ENCODE data around the gene ODC1. TPM values are rescaled to one million over a fixed set of nuclear protein-coding genes. Genes with fewer than 3 reads are reported as not detected.

ODC1 gene
- total RNA-seq, 6 donors from 2014 or later, result 3.1 to 223 (median 46.0) TPM

- no peak overlapping the region for H3K27ac ChIP-seq
- no peaks in the 10 kb centered on the region for H3K27me3 ChIP-seq
- peaks cover 0 to 1% (median 0%) of the 10 kb centered on the region in 4 donors for H3K4me1 ChIP-seq
- ATAC-seq (ENCODE audit: low FRiP score in 2 of 2), result no peak
- peak in 1 of 2 donors; percentile 84 for DNase-seq
- TF ChIP-seq, protein P1, sequence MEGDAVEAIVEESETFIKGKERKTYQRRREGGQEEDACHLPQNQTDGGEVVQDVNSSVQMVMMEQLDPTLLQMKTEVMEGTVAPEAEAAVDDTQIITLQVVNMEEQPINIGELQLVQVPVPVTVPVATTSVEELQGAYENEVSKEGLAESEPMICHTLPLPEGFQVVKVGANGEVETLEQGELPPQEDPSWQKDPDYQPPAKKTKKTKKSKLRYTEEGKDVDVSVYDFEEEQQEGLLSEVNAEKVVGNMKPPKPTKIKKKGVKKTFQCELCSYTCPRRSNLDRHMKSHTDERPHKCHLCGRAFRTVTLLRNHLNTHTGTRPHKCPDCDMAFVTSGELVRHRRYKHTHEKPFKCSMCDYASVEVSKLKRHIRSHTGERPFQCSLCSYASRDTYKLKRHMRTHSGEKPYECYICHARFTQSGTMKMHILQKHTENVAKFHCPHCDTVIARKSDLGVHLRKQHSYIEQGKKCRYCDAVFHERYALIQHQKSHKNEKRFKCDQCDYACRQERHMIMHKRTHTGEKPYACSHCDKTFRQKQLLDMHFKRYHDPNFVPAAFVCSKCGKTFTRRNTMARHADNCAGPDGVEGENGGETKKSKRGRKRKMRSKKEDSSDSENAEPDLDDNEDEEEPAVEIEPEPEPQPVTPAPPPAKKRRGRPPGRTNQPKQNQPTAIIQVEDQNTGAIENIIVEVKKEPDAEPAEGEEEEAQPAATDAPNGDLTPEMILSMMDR (IDR thresholded peaks at IDR 0.05), result no peak
- no peak for TF ChIP-seq POLR2AphosphoS5 (IDR thresholded peaks at IDR 0.05)
- no peak for TF ChIP-seq POLR2A (IDR thresholded peaks at IDR 0.05)
- TF ChIP-seq EP300 (IDR thresholded peaks at IDR 0.05), result no peak
- no peaks in the 10 kb centered on the region for H3K9me3 ChIP-seq
- no peak overlapping the region for H3K4me3 ChIP-seq
- peaks cover 6 to 55% (median 46%) of the 10 kb centered on the region in 4 donors for H3K36me3 ChIP-seq
- WGBS, 2 donors, result 94 to 97% methylated on average over 49 to 53 of the region's 54 CpGs
Measured at GRCh38 chr2:10419553-10420257, 28.4 kb downstream of the ODC1 start.

GRCh38 chr2:10417551-10418335 is 30.4 kb downstream of the ODC1 start:
- Histone ChIP-seq H3K36me3 (peaks cover under 1 to 37% (median 32%) of the 10 kb centered on the region in 4 donors), H3K4me1 (peaks cover 0 to 12% (median 10%) of the 10 kb centered on the region in 4 donors), H3K9me3 (no peaks in the 10 kb centered on the region), H3K4me3 (no peak overlapping the region), H3K27ac (no peak overlapping the region), H3K27me3 (no peaks in the 10 kb centered on the region)
- ATAC-seq (ENCODE audit: low FRiP score in 2 of 2), result no peak
- WGBS, 2 donors, result 83 to 91% methylated on average over 6 of the region's 6 CpGs
- TF ChIP-seq, protein P1 (IDR thresholded peaks at IDR 0.05), result no peak
- TF ChIP-seq EP300 (IDR thresholded peaks at IDR 0.05), result no peak
- TF ChIP-seq POLR2AphosphoS5 (IDR thresholded peaks at IDR 0.05), result no peak
- no peak for TF ChIP-seq POLR2A (IDR thresholded peaks at IDR 0.05)
- no peak for DNase-seq

DNA sequence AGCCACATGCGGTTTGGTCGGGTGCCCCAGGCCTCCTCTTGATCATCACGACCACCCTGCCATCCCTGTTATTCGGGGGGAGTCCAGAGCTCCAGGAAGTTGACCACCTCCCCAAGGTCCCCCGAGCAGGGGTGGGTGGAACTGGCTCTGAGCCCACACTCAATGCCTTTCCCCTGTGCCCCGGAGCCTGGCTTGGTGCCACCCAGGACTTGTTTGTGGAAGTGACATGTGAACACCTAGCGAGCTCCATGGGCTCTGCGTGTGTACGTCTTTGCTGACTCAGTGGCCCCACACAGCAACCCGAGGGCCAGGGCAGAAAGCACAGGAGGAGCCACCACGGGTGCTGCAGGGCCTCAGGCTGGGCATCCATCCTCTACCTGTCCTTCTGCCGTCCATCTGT is 32.5 kb downstream of the ODC1 start:
- WGBS, 2 donors, result 77 to 87% methylated on average over 3 to 12 of the region's 12 CpGs
- no peak for ATAC-seq (ENCODE audit: low FRiP score in 2 of 2)
- peaks cover 0 to 33% (median 20%) of the 10 kb centered on the region in 4 donors for H3K36me3 ChIP-seq
- no peak for DNase-seq
- H3K4me1 ChIP-seq, result peaks cover 0 to 14% (median 10%) of the 10 kb centered on the region in 4 donors
- no peaks in the 10 kb centered on the region for H3K27me3 ChIP-seq
- TF ChIP-seq EP300 (IDR thresholded peaks at IDR 0.05), result no peak
- H3K27ac ChIP-seq, result no peak overlapping the region
- H3K9me3 ChIP-seq, result no peaks in the 10 kb centered on the region
- H3K4me3 ChIP-seq, result no peak overlapping the region

- Histone ChIP-seq H3K9me3 (no peaks in the 10 kb centered on the region), H3K4me3 (no peak overlapping the region), H3K4me1 (peaks cover under 1 to 15% (median 10%) of the 10 kb centered on the region in 4 donors), H3K27me3 (no peaks in the 10 kb centered on the region), H3K36me3 (peaks cover 0 to 28% (median 16%) of the 10 kb centered on the region in 4 donors), H3K27ac (no peak overlapping the region)
- DNase-seq (no peak), ATAC-seq (ENCODE audit: low FRiP score in 2 of 2) (no peak)
- no peak for TF ChIP-seq EP300 (IDR thresholded peaks at IDR 0.05)
- TF ChIP-seq POLR2A (IDR thresholded peaks at IDR 0.05), result no peak
- TF ChIP-seq, protein P1 (IDR thresholded peaks at IDR 0.05), result no peak
- no peak for TF ChIP-seq POLR2AphosphoS5 (IDR thresholded peaks at IDR 0.05)
- 95 to 97% methylated on average over 8 of the region's 8 CpGs for WGBS, 2 donors
Measured at GRCh38 chr2:10415048-10415447, 33.1 kb downstream of the ODC1 start.

DNA sequence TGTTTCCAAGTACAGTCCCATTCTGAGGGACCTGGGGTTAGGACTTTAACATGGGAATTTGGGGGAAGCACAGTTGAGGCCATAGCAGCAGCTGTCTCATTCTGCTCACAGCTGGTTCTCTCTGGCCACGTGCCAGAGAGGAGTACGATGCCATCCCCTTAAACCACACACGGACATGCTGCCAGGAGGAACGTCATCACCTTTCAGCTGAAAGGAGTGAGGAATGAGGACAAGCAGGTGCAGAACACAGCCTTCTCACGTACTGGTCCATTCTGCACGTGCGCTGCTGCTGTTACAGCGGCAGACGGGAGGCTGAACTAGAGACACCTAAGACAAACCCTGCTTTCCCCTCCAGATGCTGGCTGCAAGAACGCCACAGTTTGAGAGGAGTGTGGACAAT is 33.5 kb downstream of the ODC1 start:
- H3K27ac ChIP-seq, result peak overlapping the region in 1 of 4 donors; percentile 4
- peaks cover 3 to 15% (median 10%) of the 10 kb centered on the region in 4 donors for H3K4me1 ChIP-seq
- H3K4me3 ChIP-seq, result no peak overlapping the region
- WGBS, 2 donors, result 81% methylated on average over 10 of the region's 10 CpGs
- no peak for ATAC-seq (ENCODE audit: low FRiP score in 2 of 2)
- H3K36me3 ChIP-seq, result peaks cover 0 to 24% (median 14%) of the 10 kb centered on the region in 4 donors
- no peaks in the 10 kb centered on the region for H3K27me3 ChIP-seq
- TF ChIP-seq, protein P1 (IDR thresholded peaks at IDR 0.05), result no peak
- no peak for DNase-seq
- no peaks in the 10 kb centered on the region for H3K9me3 ChIP-seq

All from upper lobe of left lung (tissue), 6 donors.